CD14-positive monocyte (primary cell): Measurements from ENCODE around the gene INHA. TPM values are rescaled to one million over a fixed set of nuclear protein-coding genes. Genes with fewer than 3 reads are reported as not detected.

Source experiments
- DNase-seq, 3 donors: peaks; one replicate each; pipeline ENCODE4 v3.0.0-alpha.2; 2011 to 2022
- H2AFZ ChIP-seq: 2 replicates; pipeline ENCODE4 v1.6.0; 2012; ENCODE audit warnings: mild to moderate bottlenecking, low read depth, low read length, inconsistent platforms; ENCODE audit not compliant: insufficient read depth, poor library complexity, severe bottlenecking
- H3K27ac ChIP-seq, 2 donors: 1 replicate in 1 of 2; 2 replicates in 1 of 2; pipeline ENCODE4 v1.5.1; 2012 to 2013; ENCODE audit warnings: low read length in 2 of 2, control low read depth in 1 of 2, inconsistent platforms in 1 of 2, low read depth in 1 of 2, mild to moderate bottlenecking in 1 of 2
- H3K27me3 ChIP-seq, 2 donors: one replicate each; pipeline versions ENCODE4 v1.6.0 to v1.6.1; 2011 to 2013; ENCODE audit warnings: low read length in 2 of 2; ENCODE audit not compliant: control insufficient read depth in 2 of 2, insufficient read depth in 2 of 2
- H3K36me3 ChIP-seq, 2 donors: replicated peaks in 1 of 2; 1 replicate in 1 of 2; 2 replicates in 1 of 2; pipeline versions ENCODE4 v1.5.1 to v1.6.1; 2012 to 2013; ENCODE audit warnings: low read length in 2 of 2, control low read depth in 1 of 2, inconsistent platforms in 1 of 2, mild to moderate bottlenecking in 1 of 2; ENCODE audit not compliant: insufficient read depth in 2 of 2, control insufficient read depth in 1 of 2
- H3K4me1 ChIP-seq, 2 donors: 1 replicate in 1 of 2; 2 replicates in 1 of 2; pipeline versions ENCODE4 v1.5.1 to v1.6.1; 2012 to 2013; ENCODE audit warnings: low read length in 2 of 2, control low read depth in 1 of 2, inconsistent platforms in 1 of 2, mild to moderate bottlenecking in 1 of 2, moderate library complexity in 1 of 2; ENCODE audit not compliant: insufficient read depth in 2 of 2, control insufficient read depth in 1 of 2
- H3K4me2 ChIP-seq: replicated peaks from 2 replicates; pipeline ENCODE3; 2012; ENCODE audit warnings: low read length, moderate library complexity, mild to moderate bottlenecking; ENCODE audit not compliant: poor library complexity, severe bottlenecking; ENCODE audit errors: extremely low read depth
- H3K4me3 ChIP-seq, 3 experiments: fragments of 200-600 bp in 1 of 3; sonication (generic) in 1 of 3; replicated peaks in 1 of 3; 1 replicate in 2 of 3; 2 replicates in 1 of 3; pipeline ENCODE4 v1.5.1; 2011 to 2013; ENCODE audit warnings: low read length in 3 of 3, mild to moderate bottlenecking in 3 of 3, control low read depth in 2 of 3, low read depth in 2 of 3, inconsistent platforms in 1 of 3, moderate library complexity in 1 of 3
- H3K79me2 ChIP-seq: 2 replicates; pipeline ENCODE4 v1.6.0; 2012; ENCODE audit warnings: mild to moderate bottlenecking, control low read depth, inconsistent platforms, low read length, moderate library complexity; ENCODE audit not compliant: insufficient read depth
- H3K9ac ChIP-seq: 2 replicates; pipeline ENCODE4 v1.6.0; 2017; ENCODE audit warnings: low read length, mild to moderate bottlenecking; ENCODE audit not compliant: insufficient read depth, poor library complexity, severe bottlenecking
- H3K9me3 ChIP-seq, 2 donors: replicated peaks in 1 of 2; 1 replicate in 1 of 2; 2 replicates in 1 of 2; pipeline versions ENCODE4 v1.5.1 to v1.6.1; 2012 to 2013; ENCODE audit warnings: low read length in 2 of 2, control low read depth in 1 of 2; ENCODE audit not compliant: control insufficient read depth in 1 of 2, insufficient read depth in 1 of 2
- H4K20me1 ChIP-seq: 2 replicates; pipeline ENCODE4 v1.6.0; 2012; ENCODE audit warnings: mild to moderate bottlenecking, low read length, control low read depth, moderate library complexity; ENCODE audit not compliant: insufficient read depth
- H3K27ac Mint-ChIP-seq, 7 donors: one replicate each; pipeline ENCODE4 v1.8.0; 2020; ENCODE audit warnings: mild to moderate bottlenecking in 7 of 7, mixed read lengths in 7 of 7, moderate library complexity in 6 of 7, inconsistent platforms in 2 of 7
- H3K27me3 Mint-ChIP-seq, 3 donors: one replicate each; pipeline ENCODE4 v1.8.0; 2021 to 2022; ENCODE audit warnings: low read depth in 3 of 3, mild to moderate bottlenecking in 3 of 3, mixed read lengths in 3 of 3, moderate library complexity in 3 of 3, inconsistent platforms in 1 of 3
- H3K36me3 Mint-ChIP-seq, 2 donors: one replicate each; pipeline ENCODE4 v1.8.0; 2020; ENCODE audit warnings: mixed read lengths in 2 of 2, inconsistent platforms in 1 of 2, mild to moderate bottlenecking in 1 of 2
- H3K4me1 Mint-ChIP-seq: one replicate; pipeline ENCODE4 v1.8.0; 2020; ENCODE audit warnings: mild to moderate bottlenecking, mixed read lengths
- H3K4me3 Mint-ChIP-seq, 2 donors: one replicate each; pipeline ENCODE4 v1.8.0; 2020; ENCODE audit warnings: mild to moderate bottlenecking in 2 of 2, mixed read lengths in 2 of 2, moderate library complexity in 1 of 2
- H3K9me3 Mint-ChIP-seq, 7 donors: one replicate each; pipeline ENCODE4 v1.8.0; 2020 to 2022; ENCODE audit warnings: mixed read lengths in 7 of 7, mild to moderate bottlenecking in 6 of 7, moderate library complexity in 6 of 7, inconsistent platforms in 2 of 7
- WGBS: methylation state at CpG from one replicate; pipeline ENCODE4 v1.1.5; 2013; ENCODE audit warnings: missing lambda C conversion rate; ENCODE audit not compliant: insufficient coverage; 5-methylcytosine and 5-hydroxymethylcytosine counted together
- intact Hi-C, 2 donors: fragments of 100-400 bp; cut with micrococcal nuclease; formaldehyde crosslinking; loops; one replicate each; pipeline versions ENCODE4 v1.15.0 to v1.15.1; 2023
- polyA plus RNA-seq, 3 donors: library from polyadenylated mRNA; depleted of rRNA in 1 of 3; unstranded in 2 of 3; stranded (reverse) in 1 of 3; fragments of 300-500 nt in 2 of 3; fragments of >200 nt in 1 of 3; fragmentation: Illumina TruSeq in 2 of 3; gene quantifications; 1 replicate in 2 of 3; 2 replicates in 1 of 3; pipeline ENCODE4 v1.2.3, GENCODE V29; 2012 to 2021
- TF ChIP-seq, protein P1 (sequence below): fragments of 200-600 bp; IDR thresholded peaks from one replicate; pipeline ENCODE4 v1.8.0; 2022; ENCODE audit warnings: antibody characterized with exemption, mild to moderate bottlenecking

Gene INHA
- polyA plus RNA-seq, 3 donors, result not detected

- H3K9me3 Mint-ChIP-seq, result peaks cover 0 to 7% (median 0%) of the 10 kb centered on the region in 7 donors
- H3K79me2 ChIP-seq, result no peaks in the 10 kb centered on the region
- no peak for DNase-seq
- peaks cover 23 to 43% of the 10 kb centered on the region in 2 donors for H3K27me3 ChIP-seq
- H3K27ac ChIP-seq, result no peak overlapping the region
- peak overlapping the region; percentile 76 for H3K4me2 ChIP-seq
- TF ChIP-seq, protein P1, sequence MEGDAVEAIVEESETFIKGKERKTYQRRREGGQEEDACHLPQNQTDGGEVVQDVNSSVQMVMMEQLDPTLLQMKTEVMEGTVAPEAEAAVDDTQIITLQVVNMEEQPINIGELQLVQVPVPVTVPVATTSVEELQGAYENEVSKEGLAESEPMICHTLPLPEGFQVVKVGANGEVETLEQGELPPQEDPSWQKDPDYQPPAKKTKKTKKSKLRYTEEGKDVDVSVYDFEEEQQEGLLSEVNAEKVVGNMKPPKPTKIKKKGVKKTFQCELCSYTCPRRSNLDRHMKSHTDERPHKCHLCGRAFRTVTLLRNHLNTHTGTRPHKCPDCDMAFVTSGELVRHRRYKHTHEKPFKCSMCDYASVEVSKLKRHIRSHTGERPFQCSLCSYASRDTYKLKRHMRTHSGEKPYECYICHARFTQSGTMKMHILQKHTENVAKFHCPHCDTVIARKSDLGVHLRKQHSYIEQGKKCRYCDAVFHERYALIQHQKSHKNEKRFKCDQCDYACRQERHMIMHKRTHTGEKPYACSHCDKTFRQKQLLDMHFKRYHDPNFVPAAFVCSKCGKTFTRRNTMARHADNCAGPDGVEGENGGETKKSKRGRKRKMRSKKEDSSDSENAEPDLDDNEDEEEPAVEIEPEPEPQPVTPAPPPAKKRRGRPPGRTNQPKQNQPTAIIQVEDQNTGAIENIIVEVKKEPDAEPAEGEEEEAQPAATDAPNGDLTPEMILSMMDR, result no peak
- peaks cover 38 to 53% (median 46%) of the 10 kb centered on the region in 3 donors for H3K27me3 Mint-ChIP-seq
- H3K9me3 ChIP-seq, result no peaks in the 10 kb centered on the region
- WGBS, result 26% methylated on average over 95 of the region's 95 CpGs
- H3K9ac ChIP-seq, result no peak overlapping the region
- H3K4me1 ChIP-seq, result peaks cover 0 to 15% of the 10 kb centered on the region in 2 donors
- peaks cover 0 to 7% of the 10 kb centered on the region in 2 donors for H3K36me3 Mint-ChIP-seq
- no peak overlapping the region for H3K27ac Mint-ChIP-seq
- intact Hi-C loops, result no loop called here
- H2AFZ ChIP-seq, result peak overlapping the region; percentile 56
- peak overlapping the region in 1 of 3 experiments; percentile 57 for H3K4me3 ChIP-seq
- no peaks in the 10 kb centered on the region for H3K36me3 ChIP-seq
- no peaks in the 10 kb centered on the region for H4K20me1 ChIP-seq
- H3K4me1 Mint-ChIP-seq, result peaks cover 5% of the 10 kb centered on the region
- peak overlapping the region; percentile 60 to 81 for H3K4me3 Mint-ChIP-seq
These were observed 1.8 kb upstream of the INHA start for GRCh38 chr2:219570194-219570923.

DNA sequence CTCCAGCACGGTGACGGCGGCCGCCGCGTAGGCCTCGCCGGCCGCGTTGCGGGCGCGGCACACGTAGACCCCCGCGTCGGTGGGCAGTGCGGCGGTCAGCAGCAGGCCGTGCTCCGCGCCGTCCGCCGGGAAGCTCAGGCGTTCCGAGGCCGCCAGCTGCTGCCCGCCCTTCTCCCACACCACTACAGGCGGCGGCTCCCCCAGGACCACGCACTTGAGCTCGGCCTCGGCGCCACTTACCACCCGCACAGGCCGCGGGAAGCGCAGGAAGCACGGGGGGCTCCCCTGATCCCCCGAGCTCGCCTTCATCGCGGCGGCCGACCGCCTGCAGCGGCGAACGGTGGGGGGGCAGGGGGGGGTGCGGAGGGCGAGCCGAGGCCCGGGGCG is 1.2 kb upstream of the INHA start:
- DNase-seq, result no peak
- H3K79me2 ChIP-seq, result no peaks in the 10 kb centered on the region
- under 1% methylated on average over 47 of the region's 55 CpGs for WGBS
- peaks cover 23 to 43% of the 10 kb centered on the region in 2 donors for H3K27me3 ChIP-seq
- H3K9me3 ChIP-seq, result no peaks in the 10 kb centered on the region
- peaks cover 0 to 7% (median 0%) of the 10 kb centered on the region in 7 donors for H3K9me3 Mint-ChIP-seq
- H3K27ac Mint-ChIP-seq, result no peak overlapping the region
- H3K4me2 ChIP-seq, result peak overlapping the region; percentile 76
- TF ChIP-seq, protein P1, result no peak
- intact Hi-C loops, result no loop called here
- H3K4me1 ChIP-seq, result peaks cover 0 to 15% of the 10 kb centered on the region in 2 donors
- peaks cover 0 to 7% of the 10 kb centered on the region in 2 donors for H3K36me3 Mint-ChIP-seq
- peaks cover 7% of the 10 kb centered on the region for H3K4me1 Mint-ChIP-seq
- H3K4me3 ChIP-seq, result peak overlapping the region in 2 of 3 experiments; percentile 19 to 57
- H3K27me3 Mint-ChIP-seq, result peaks cover 38 to 53% (median 46%) of the 10 kb centered on the region in 3 donors
- H2AFZ ChIP-seq, result peak overlapping the region; percentile 56
- no peak overlapping the region for H3K9ac ChIP-seq
- no peaks in the 10 kb centered on the region for H4K20me1 ChIP-seq
- H3K36me3 ChIP-seq, result no peaks in the 10 kb centered on the region
- peak overlapping the region; percentile 54 to 63 for H3K4me3 Mint-ChIP-seq
- H3K27ac ChIP-seq, result no peak overlapping the region
